ENCODE measurements around the gene ACE2.

DNA sequence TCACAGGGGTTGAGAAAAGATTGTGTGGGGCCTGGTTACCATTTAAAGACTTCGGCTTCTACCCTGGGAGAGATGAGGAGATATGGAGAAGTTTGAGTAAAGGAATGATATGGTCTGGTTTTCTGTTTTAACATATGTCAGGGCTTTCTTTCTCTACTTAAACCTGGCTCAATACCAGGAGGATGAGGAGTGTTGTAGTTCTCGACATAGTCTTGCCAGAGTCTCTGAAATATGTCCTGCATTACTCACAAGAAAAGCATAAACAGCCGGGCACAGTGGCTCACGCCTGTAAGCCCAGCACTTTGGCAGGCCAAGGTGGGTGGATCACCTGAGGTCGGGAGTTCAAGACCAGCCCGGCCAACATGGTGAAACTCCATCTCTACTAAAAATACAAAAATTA, 16.4 kb upstream of the ACE2 start:
- TF ChIP-seq YY1 (IDR thresholded peaks at IDR 0.05; ENCODE audit: insufficient read depth, insufficient read length) = no peak
- no peak for TF ChIP-seq ZNF274 (IDR thresholded peaks at IDR 0.05; ENCODE audit: low read depth, low read length)
- no peak for TF ChIP-seq SUZ12 (IDR thresholded peaks at IDR 0.05; ENCODE audit: extremely low read depth, insufficient read depth, insufficient read length)

Measured in NT2/D1 (cell line).